NCI-H146 treated with DMSO at 0.1 percent for 48 hours (cell line): ENCODE results near the gene NLRX1.
A peak's percentile ranks its signal among the peaks of the same experiment; 100 is the strongest.
"Not testable (repeated sequence)": the region's sequence is repeated elsewhere in the genome, so short reads cannot be mapped to it uniquely, and the experiment has no call there.

Experiments used
- DNase-seq: peaks from one replicate; lab custom pipeline; 2025; ENCODE audit not compliant: unreplicated experiment; lab: John Stamatoyannopoulos, UW

The NLRX1 gene

DNA sequence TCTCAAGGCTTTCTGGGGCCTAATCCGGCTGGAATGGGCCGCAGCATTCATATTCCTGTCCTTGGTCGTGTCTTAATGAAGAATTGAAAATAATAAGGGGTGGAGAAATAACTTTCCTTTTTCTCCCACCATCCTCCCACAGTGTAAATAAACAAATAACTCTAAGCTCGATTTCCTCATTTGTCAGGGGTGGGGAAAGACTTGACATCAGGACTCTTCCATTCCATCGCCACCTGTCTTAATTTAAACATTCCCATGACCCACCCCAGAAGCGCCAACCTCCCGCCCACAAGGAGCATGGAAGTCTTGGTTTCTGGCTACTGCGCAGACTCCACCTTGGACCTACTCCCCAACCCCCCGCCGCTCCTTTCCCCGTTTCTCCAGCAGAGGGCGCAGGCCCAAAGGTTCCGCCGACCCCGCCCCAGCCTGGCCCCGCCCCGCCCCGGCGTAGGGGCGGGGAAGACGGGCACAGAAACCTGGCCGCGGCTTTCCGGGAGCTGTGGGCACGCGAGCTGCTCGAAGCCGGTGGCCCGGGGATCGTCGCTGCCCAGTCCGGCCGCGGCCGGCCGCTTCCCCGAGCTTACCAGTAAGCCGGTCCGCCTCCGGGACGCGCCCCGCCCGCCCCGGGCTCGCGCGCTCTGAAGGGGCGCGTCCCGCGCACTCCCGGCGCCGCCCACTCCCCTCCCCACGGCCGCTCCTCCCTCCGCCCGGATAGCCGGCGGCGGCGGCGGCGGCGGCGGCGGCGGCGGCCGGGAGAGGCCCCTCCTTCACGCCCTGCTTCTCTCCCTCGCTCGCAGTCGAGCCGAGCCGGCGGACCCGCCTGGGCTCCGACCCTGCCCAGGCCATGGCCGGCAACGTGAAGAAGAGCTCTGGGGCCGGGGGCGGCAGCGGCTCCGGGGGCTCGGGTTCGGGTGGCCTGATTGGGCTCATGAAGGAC lies 37.3 kb downstream of the NLRX1 start, which contains the start of gene CBL:
Gene CBL (plus strand): TSS at position 766 of the 937 bp plus-strand sequence. CDS start 79 bp downstream, at position 845.
- peak; percentile 85 for DNase-seq

DNA sequence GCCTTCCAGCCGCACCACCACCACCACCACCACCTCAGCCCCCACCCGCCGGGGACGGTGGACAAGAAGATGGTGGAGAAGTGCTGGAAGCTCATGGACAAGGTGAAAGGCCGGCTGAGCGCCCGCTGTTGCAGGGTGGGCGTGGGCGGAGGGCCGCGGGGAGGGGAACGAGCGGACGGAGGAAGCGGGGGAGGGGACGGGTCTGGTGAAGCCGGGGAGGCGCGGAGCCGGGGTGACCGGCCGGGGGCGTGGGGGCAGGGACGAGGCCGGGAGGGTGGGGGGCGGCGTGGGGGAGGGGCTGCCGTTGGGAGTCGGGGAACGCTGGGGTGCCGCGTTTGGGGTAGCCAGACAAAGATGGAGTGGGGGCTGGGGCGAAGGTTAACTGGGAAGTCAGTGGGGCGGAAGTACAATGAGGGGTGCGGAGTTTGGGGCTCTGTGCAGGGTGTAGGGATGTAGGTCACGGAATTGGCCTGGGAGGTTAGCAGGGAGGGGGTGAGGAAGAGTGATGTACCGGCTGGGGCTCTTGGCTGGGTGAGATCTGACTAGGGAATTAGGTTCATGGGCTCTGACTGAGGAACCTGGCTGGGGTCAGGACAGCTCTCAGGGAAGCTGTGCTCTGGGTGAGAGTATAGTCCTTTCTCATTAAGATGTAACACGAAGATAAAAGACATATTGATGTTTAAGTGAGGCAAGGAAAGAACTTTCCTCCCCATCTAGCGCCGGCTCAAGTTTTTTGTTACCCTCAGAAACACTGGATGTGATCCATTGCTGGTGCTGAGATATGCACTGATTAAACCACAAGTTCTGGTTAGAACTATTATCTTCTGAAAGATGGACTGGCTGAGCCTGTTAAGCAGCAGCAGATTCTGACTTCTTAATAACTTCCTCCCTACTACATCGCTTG lies 38.2 kb downstream of the NLRX1 start:
- DNase-seq = no peak

DNA sequence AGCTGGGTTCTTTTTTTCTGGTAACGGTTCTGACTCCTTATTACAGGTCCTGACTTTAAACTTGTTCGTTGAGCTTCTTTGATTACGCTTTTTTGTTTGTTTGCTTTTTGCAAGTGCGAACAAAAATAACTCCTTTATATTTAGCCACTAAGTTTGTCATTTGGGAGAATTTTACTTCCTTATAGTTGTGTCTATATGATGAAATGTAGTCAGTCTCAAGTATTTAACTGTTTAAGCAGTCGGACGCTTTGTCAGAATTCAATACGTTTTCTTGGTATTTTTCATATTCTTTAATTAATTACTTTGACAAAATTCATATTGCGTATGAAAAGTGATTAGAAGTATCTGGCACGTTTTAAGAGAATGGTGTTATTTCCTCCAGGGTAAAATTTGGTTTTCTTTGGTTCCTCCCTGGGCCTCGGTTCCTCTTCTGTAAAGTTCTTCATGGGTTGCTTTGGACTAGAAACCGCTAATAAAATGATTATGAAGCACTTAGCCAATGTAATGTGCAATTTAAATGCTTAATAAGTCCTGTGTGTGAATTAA lies 39.0 kb downstream of the NLRX1 start:
- DNase-seq = no peak

DNA sequence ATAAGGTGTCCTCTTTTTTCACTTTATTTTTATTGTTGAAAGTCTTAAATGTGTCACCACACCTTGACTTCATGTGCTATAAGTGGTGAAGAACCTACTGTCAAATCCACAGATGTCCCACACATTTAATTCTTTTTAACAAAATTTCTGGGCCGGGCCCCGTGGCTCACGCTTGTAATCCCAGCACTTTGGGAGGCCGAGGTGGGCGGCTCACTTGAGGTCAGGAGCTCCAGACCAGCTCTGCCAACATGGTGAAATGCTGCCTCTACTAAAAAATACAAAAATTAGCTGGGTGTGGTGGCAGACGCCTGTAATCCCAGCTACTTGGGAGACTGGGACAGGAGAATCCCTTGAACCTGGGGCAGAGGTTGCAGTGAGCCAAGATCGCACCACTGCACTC lies 40.7 kb downstream of the NLRX1 start:
- DNase-seq = no peak

DNA sequence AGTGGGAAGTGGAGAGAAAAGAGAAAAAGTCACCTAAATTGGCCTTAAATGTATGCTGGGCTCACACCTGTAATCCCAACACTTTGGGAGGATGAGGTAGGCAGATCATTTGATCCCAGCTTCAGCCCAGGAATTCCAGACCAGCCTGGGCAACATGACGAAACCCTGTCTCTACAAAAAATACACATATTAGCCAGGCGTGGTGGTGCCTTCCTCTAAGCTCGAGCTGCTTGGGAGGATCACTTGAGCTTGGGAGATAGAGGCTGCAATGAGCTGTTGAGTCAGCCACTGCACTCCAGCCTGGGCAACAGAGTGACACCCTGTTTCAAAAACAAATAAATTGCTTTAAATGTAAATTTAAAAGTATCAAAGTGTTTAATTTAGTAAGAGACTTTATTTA lies 41.5 kb downstream of the NLRX1 start:
- no peak for DNase-seq

DNA sequence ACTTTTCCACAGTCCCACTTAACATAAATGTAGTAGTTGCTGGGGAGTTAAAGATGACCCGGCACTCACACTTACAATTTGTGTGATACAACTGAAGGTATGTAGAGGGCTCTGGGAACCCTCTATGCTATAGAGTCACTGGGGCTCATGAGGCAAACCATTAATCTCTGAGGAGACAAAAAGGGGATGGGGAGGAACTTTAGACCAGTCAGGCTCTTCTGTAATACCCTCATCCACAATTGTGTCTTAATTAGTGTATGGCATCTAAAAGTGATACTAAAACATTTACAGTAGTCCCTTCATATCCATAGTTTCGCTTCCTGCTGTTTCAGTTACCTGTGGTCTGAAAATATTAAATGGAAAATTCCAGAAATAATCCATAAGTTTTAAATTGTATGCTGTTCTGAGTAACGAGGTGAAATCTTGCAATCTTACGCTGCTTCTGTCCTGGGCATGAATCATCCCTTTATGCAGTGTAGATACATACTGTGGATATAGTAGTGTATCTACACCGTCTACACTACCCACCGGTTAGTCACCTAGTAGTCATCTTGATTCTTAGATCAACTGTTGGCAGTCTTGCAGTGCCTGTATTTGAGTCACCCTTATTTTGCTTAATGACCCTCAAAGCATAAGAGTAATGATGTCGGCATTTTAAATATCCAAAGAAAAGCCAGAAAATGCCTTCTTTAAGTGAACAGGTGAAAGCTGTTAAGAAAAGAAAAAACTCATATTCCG lies 49.8 kb downstream of the NLRX1 start:
- DNase-seq = no peak

DNA sequence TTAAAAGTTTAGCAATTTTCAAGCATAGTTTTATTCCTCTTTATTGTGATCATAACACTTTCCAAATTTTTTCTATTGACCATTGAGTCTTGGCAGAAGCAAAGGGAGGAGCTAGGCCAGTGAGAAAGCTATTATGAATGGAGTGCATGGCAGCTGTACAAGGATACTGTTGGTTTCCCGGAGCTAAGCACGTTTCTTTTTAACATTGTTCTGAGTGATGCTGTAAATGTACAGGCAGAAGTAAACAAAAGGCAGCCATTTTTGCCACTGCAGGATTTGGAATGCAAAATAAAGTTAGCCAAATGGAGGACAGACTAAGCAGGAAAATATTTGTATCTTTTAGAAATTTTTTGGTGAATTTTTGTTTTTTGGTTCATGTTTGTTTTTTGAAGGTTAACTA lies 53.8 kb downstream of the NLRX1 start:
- peak; percentile 30 for DNase-seq

DNA sequence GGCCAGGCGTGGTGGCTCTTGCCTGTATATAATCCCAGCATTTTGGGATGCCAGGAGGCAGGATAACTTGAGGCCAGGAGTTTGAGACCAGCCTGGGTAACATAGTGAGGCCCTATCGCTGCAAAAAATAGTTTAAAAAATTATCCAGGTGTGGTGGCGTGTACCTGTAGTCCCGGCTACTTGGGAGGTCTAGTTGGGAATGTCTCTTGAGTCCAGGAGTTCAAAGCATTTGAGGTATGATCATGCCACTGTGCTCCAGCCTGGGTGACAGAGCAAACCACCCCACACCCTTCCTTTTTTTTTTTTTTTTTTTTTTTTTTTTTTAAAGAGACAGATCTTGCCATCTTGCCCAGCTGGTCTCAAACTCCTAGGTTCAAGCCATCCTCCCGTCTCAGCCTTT lies 54.4 kb downstream of the NLRX1 start:
- no peak for DNase-seq

DNA sequence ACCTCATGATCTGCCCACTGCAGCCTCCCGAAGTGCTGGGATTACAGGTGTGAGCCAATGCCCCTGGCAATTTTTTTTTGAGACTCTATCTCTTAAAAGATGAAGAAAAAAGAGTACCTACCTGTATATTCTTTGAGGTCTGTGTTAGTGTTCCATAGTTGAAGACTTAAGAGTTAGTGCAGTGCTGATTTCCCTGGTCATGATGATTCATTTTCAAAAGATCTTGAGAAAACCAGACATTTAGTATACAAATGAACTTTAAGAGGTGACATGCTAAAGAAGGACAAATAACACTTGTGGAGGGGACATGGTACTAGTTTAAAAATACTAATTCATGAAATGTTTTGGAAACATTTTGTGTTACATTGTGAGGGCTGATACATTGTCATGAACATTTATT lies 55.3 kb downstream of the NLRX1 start:
- DNase-seq = no peak

DNA sequence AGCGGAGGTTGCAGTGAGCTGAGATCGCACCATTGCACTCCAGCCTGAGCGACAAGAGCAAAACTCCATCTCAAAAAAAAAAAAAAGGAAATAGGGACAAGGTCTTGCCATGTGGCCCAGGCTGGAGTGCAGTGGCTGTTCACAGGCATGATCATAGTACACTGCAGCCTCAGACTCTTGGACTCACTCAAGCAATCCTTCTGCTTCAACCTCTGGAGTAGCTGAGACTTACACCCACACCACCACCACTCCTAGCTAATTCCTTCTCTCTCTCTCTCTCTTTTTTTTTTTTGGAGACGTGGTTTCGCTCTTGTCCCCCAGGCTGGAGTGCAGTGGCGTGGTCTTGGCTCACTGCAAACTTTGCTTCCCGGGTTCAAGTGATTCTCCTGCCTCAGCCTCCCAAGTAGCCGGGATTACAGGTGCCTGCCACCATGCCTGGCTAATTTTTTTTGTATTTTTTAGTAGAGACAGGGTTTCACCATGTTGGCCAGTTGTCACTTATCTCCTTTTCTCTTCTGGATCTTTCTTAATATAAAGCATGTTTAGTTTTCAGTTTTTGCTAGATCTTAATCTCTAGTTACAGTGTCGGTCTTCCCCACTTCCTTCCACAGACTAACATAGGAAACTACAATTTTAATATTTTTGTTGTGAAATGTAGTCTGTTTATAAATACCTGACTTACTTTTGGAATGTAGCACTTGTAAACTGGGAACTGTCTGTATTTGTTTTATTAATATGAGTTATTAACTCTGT lies 60.2 kb downstream of the NLRX1 start:
- DNase-seq = not testable (repeated sequence)

DNA sequence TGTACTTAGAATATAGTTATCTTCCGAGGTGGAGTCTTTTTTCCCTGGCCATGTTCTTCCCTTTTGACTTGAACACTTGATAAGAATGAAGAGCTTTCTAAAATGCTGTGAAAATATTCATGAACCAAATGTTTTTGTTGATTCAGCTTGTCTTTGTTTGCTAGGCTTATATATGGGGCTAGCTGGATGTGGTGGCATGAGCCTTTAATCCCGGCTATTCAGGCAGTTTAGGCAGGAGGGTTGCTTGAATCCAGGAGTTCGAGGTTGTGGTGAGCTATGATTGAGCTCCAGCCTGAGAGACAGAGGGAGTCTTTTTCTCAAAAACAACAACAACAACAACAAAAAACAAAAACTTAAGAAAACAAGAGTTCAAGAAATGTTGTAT lies 60.8 kb downstream of the NLRX1 start:
- DNase-seq = no peak

DNA sequence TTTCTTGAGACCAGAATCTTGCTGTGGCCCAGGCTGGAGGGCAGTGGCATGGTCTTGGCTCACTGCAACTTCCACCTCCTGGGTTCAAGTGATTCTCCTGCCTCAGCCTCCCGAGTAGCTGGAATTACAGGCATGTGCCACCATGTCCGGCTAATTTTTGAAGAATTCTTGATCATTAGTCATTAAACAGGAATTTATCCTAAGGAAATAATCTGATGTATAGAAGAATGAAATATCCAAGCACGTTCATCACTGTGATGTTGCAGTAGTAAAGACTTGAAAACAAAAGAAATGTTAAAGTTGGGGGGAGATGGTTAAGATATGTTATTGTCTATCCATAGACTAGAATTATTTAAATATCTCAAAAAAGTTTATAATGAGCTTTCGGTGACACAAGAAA lies 61.2 kb downstream of the NLRX1 start:
- DNase-seq = no peak
